Activated CD4-positive, alpha-beta T cell treated with anti-CD3 and anti-CD28 coated beads, Interleukin-2, amount 50 U/mL, for 16 hours (primary cell): ENCODE measurements around the gene MAD2L2.
A peak's percentile ranks its signal among the peaks of the same experiment; 100 is the strongest.

Source experiments
- DNase-seq: peaks from one replicate; pipeline ENCODE4 v3.0.0-alpha.2; 2020

The MAD2L2 gene

GRCh38 chr1:11680270-11681070, 478 bp downstream of the MAD2L2 start:
- DNase-seq: no peak

GRCh38 chr1:11678442-11678841, 2.5 kb downstream of the MAD2L2 start:
- DNase-seq: no peak

- no peak for DNase-seq
Measured at GRCh38 chr1:11676386-11677103, 4.4 kb downstream of the MAD2L2 start.

- no peak for DNase-seq
Measured at GRCh38 chr1:11675325-11675724, 5.6 kb downstream of the MAD2L2 start.

DNA sequence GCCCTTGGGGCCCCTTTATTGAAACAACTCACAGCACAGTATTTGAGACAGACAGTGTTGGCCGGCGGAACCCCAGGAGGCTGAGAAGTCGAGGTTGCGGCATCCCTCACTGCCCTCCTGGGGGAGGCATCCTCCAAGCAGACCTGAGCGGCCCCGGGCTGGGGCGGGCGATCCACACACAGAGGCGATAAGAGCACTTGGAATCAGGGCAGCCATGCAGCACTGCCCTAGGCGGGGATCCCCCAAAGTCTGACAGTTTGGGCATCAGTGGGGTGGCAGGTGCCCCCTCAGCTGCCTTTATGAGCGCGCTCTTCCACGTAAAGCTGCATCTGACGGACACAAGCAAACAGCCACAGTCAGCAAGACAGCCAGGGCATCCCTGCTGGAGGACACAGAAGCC, 6.5 kb downstream of the MAD2L2 start:
- no peak for DNase-seq

DNA sequence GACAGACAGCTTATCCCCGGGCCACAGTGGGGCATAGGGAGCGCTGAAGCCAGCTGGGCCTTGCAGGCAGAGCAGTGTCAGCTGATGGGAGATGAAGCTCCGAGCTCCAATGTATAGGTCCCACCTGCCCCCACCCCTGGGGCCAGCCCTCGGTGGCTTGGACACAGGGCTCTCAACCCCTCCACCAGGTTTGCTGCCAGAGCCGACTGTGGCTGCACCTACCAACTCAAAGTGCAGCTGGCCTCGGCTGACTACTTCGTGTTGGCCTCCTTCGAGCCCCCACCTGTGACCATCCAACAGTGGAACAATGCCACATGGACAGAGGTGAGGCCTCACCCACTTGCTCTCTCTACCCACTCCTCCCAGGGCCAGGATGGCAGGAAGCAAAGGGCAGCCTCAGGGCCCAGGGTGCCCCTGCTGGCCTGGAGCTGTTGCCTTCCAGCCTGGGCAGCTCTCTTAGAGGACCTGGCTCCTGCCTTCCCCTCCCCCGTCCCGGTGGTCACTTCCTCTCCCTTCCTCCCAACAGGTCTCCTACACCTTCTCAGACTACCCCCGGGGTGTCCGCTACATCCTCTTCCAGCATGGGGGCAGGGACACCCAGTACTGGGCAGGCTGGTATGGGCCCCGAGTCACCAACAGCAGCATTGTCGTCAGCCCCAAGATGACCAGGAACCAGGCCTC, 7.7 kb downstream of the MAD2L2 start:
- DNase-seq: no peak

GRCh38 chr1:11671544-11672286, 9.2 kb downstream of the MAD2L2 start:
- no peak for DNase-seq

GRCh38 chr1:11671205-11671543, 9.8 kb downstream of the MAD2L2 start:
- DNase-seq: no peak

GRCh38 chr1:11670747-11671146, 10.2 kb downstream of the MAD2L2 start:
- no peak for DNase-seq

GRCh38 chr1:11668516-11668915, 12.4 kb downstream of the MAD2L2 start:
- no peak for DNase-seq

DNA sequence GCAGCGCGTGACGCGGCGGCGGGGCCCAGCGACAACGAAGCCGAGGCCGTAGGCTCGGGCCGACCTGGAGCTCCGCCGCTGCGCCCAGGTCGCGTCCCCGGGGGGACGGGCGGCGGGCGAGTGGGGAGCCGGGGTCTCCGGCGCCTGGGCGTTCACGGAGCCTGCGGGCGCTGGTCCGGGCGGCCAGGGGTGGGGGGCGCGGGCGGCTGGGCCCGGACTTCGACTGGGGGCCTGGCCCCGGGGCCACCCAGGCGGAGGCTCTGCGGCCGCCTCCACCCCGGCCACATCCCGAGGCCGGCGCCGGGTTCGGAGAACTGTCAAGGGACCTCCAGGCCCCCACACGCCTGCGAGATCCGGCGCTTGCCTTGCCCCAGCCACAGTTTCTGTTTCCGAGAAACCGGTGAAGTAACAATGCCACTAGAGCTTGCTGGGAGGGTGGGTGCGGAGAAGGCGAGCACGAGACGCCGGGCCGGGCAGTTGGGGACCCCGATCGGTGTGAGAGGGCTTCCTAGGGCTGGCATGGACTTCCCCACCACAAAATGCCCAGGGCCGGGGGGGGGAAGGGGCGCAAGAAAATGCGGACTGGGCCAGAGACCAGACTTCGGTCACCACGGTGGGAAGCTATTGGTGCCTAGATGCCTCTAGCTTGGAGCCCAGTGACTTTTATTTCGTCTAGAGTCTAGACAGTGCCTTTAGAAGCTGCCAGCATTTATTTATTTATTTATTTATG, 16.4 kb downstream of the MAD2L2 start:
- peak; percentile 73 for DNase-seq

DNA sequence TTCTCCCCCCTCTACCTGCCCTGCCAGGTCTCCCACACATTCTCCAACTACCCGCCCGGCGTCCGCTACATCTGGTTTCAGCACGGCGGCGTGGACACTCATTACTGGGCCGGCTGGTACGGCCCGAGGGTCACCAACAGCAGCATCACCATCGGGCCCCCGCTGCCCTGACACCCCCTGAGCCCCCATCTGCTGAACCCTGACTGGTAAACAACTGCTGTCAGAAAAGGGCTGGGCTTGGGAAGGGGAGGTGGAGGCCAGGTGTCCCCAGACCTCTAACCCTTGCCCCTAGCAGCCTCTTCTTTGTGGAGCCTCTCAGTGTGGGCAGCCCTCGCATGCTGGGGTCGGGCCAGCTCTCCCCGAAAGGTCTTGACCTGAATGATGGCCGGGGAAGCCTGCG, 19.8 kb downstream of the MAD2L2 start:
- DNase-seq: no peak

DNA sequence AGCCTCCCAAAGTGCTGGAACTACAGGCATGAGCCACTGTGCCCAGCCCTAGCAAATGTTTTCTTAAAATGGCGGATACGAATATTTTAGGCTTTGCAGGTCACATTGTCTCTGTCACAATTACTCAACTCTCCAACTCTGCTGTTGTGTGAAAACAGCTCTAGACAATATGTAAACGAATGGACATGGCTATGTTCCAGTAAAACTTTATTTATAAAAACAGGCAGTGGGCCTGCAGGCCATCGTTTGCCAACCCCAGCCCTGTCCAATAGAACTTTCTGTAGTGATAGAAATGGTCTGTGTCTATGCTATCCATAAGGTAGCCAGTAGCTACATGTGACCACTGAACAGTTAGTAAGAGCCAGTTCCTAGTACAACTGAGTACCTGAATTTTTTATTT, 21.2 kb downstream of the MAD2L2 start:
- DNase-seq: no peak

DNA sequence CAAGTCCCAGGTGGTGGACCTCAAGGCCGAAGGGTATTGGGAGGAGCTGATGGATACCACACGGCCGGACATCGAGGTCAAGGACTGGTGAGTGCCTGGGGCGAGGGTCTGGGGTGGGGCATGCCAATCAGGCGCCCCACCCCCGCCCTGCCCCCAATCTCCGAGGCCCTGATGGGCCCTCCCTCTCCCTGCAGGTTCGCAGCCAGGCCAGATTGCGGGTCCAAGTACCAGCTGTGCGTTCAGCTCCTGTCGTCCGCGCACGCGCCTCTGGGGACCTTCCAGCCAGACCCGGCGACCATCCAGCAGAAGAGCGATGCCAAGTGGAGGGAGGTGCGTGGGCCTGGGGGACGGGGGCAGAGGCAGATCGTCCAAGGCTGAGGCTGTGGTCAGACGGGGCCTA, 22.4 kb downstream of the MAD2L2 start:
- DNase-seq: no peak

DNA sequence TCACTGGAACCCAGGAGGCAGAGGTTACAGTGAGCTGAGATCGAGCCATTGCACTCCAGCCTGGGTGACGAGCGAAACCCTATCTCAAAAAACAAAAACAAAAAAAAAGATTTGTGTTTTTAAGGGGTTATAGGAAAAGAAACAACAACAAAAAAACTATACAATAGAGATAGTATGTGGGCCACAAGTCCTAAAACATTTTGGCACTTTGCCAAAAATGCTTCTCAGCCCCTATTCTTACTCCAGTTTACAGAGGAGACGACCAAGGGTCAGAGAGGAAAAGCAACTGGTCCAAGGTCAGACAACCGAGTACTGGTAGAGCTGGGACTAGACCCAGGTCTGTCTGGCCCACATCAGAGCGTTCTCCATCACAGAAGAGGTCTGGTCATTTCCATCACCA, 23.3 kb downstream of the MAD2L2 start:
- no peak for DNase-seq

DNA sequence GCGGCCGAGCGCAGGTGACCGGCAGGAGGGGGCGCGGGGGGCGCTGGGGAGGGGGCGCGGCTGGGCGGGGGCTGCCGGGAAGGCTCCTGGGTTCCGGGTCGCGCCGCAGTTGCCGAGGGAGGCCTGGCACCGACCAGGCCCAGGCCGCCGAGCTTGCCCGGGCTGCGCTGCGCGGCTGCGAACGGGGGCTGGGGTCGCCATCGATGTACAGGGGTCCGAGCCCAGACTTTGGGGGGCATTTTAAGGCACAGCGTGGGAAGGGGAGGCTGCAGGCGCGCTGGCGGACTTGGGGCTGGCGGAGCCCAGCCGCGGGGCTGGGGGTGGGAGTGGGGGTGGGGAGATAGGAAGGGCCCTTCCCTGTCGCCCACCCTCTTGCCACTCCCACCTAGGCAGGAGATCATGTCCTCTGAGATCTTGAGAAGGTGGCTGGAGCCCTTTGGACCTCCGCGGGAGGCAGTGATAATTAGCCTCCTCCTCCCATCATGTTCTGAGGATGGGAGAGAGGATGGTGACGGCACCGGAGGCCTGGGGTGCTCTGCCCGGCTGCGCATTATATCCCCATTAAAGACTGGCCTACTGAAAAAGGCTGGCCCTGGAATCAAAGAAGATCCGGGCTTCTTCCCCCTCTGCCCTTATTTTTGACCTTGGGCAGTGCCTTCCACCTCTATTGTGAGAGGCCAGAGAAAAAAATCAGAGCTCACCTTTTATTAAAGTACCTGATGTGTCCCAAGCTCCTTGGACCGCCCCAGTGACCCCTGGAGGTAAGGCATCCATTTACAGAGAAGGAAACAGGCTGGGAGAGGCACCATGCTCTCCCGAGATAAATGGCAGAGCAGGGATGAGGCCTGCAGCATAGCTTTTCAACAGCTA, 25.8 kb downstream of the MAD2L2 start:
- no peak for DNase-seq

- DNase-seq: peak; percentile 38
Measured at GRCh38 chr1:11654137-11654938, 26.6 kb downstream of the MAD2L2 start, which contains the start of the genes FBXO2 and FBXO44. TSS of gene FBXO2 (minus strand) at chr1:11654429. CDS start at chr1:11654340, 89 bp downstream. TSS of gene FBXO44 (plus strand) at chr1:11654877. CDS start at chr1:11655836, 959 bp downstream.

DNA sequence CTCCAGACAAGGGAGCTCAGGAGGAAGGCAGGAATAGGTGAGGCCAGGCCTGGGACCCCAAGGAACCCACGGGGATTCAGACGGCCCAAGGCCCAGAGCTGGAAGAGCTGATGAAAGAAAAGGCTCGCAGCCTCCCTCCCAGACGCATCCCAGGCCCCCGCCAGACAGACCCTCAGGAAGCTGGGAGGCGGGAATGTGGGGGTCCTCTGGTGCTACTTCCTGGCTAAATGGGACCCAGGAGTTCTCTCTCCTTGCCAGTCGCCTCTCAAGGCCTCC, 27.1 kb downstream of the MAD2L2 start:
- DNase-seq: no peak

DNA sequence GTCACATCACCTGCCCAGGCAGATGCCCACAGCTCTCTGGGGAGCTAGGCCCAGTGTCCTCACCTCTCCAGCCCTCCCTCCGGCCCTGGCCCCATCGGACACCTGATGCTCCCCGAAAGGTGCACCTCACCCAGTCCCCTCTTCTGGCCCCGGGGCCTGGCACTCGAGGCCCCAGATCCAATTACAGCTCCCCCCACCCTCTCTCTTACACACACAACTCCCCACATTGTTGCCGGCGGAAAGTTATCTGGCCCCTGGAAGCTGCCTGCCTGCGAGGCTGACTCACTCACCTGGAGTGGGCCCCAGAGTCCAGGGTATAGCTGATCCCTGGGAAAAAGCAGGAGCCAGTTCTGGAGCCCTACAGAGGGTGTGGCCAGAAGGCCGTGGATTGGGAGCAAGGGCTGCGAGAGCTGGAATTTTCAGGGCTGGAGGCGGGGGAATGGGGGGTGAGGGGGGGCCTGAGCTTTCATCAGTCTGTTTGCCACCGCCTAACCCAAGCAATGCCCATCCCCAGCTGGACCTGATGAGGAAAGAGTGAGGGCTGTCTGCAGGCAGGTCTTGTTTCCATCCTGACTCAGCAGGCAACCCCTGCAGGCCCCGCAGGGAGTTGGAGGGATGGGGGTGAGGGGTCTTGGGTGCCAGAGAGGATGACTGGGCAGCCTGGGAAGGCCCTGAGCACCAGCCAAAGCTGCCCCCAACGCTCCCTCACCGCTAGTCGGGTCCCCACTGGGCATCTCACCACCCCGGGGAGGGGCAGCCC, 27.7 kb downstream of the MAD2L2 start:
- DNase-seq: no peak

- DNase-seq: no peak
Measured at GRCh38 chr1:11652203-11652780, 28.7 kb downstream of the MAD2L2 start.
